ENCODE measurements around the gene RNF227.

The RNF227 gene

DNA sequence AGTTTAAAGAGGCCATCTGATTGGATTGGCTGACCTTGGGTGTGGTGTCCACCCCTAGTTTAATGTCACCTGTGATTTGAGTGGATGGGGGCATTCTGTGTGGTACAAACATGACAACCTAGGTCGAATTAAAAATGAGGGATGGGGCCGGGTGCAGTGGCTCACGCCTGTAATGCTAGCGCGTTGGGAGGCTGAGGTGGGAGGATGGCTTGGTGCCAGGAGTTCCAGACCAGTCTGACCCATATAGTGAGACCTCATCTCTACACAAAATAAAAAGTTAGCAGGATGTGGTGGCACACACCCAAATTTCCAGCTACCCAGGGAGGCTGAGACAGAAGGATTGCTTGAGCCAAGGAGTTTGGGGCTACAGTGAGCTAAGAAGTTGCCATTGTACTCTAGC is 30.4 kb upstream of the RNF227 start:
- peaks cover 75% of the 10 kb centered on the region for H3K36me3 ChIP-seq (ENCODE audit: control insufficient read depth, insufficient read depth, low read length)

DNA sequence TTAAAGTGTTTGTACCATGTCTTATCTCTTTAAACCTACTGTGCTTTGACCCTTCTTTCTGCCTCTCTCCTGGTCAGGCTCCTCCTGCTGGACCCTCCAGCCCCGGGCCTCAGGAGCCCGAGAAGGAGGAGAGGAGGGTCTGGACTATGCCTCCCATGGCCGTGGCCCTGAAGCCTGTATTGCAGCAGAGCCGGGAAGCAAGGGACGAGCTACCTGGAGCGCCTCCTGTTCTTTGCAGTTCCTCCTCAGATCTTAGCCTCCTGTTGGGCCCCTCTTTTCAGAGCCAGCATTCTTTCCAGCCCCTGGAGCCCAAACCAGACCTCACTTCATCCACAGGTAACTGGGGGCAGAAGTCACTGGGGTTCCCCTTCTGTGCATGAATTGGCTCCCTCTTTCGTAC is 29.6 kb upstream of the RNF227 start:
- no peaks in the 10 kb centered on the region for H3K4me1 ChIP-seq (ENCODE audit: control insufficient read depth, insufficient read depth, low read length, poor library complexity, severe bottlenecking)
- H3K27ac ChIP-seq (ENCODE audit: low read depth, low read length, severe bottlenecking) = no peak overlapping the region
- no peak overlapping the region for H3K4me3 ChIP-seq (ENCODE audit: extremely low read depth, insufficient read depth, low read length, poor library complexity, severe bottlenecking)
- H3K36me3 ChIP-seq (ENCODE audit: control insufficient read depth, insufficient read depth, low read length) = peaks cover 83% of the 10 kb centered on the region
- no peaks in the 10 kb centered on the region for H3K9me3 ChIP-seq (ENCODE audit: control insufficient read depth, low read length)
- 86 to 98% methylated on average over 6 of the region's 7 CpGs for WGBS, 2 experiments (ENCODE audit: insufficient coverage in 2 of 2)

More for the DNA sequence above, 30.4 kb upstream of the RNF227 start:
- Histone ChIP-seq H3K4me3 (ENCODE audit: extremely low read depth, insufficient read depth, low read length, poor library complexity, severe bottlenecking) (no peak overlapping the region), H3K4me1 (ENCODE audit: control insufficient read depth, insufficient read depth, low read length, poor library complexity, severe bottlenecking) (no peaks in the 10 kb centered on the region), H3K27ac (ENCODE audit: low read depth, low read length, severe bottlenecking) (no peak overlapping the region), H3K9me3 (ENCODE audit: control insufficient read depth, low read length) (no peaks in the 10 kb centered on the region)
- 90 to 93% methylated on average over 2 to 3 of the region's 5 CpGs for WGBS, 2 experiments (ENCODE audit: insufficient coverage in 2 of 2)

DNA sequence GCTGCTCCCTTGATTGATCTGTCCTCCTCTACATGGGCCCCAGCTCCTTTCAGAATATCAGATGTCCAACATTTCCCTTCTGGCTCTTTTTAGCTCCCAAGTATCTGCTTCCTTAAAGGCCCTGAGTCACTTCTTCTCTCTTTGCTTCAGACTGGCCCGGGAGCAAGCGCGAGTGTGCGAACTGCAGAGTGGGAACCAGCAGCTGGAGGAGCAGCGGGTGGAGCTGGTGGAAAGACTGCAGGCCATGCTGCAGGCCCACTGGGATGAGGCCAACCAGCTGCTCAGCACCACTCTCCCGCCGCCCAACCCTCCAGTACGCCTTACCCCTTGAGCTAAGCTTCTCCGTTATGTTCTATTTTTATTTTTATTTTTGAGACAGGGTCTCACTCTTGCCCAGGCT is 28.2 kb upstream of the RNF227 start:
- Histone ChIP-seq H3K36me3 (ENCODE audit: control insufficient read depth, insufficient read depth, low read length) (peaks cover 90% of the 10 kb centered on the region), H3K9me3 (ENCODE audit: control insufficient read depth, low read length) (no peaks in the 10 kb centered on the region), H3K27ac (ENCODE audit: low read depth, low read length, severe bottlenecking) (no peak overlapping the region), H3K4me1 (ENCODE audit: control insufficient read depth, insufficient read depth, low read length, poor library complexity, severe bottlenecking) (no peaks in the 10 kb centered on the region), H3K4me3 (ENCODE audit: extremely low read depth, insufficient read depth, low read length, poor library complexity, severe bottlenecking) (no peak overlapping the region)
- 100% methylated on average over 5 to 8 of the region's 9 CpGs for WGBS, 2 experiments (ENCODE audit: insufficient coverage in 2 of 2)

DNA sequence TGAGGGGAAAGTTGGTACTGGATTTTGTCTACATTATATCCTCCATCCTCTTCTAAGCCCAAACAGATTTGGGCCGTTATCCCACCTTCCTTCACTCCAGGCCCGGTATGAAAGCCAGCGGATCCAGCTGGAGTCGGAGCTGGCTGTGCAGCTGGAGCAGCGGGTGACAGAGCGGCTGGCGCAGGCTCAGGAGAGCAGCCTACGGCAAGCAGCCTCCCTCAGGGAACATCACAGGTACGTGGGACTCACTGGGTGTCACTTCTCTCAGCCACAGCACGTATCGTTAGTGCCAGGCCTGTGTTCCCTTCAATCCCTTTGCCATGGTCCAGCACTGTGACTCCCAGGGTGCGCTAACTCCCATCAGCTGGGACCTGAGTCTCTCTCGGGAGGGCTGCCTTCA is 27.2 kb upstream of the RNF227 start:
- Histone ChIP-seq H3K36me3 (ENCODE audit: control insufficient read depth, insufficient read depth, low read length) (peaks cover 90% of the 10 kb centered on the region), H3K4me1 (ENCODE audit: control insufficient read depth, insufficient read depth, low read length, poor library complexity, severe bottlenecking) (no peaks in the 10 kb centered on the region), H3K4me3 (ENCODE audit: extremely low read depth, insufficient read depth, low read length, poor library complexity, severe bottlenecking) (no peak overlapping the region), H3K9me3 (ENCODE audit: control insufficient read depth, low read length) (no peaks in the 10 kb centered on the region), H3K27ac (ENCODE audit: low read depth, low read length, severe bottlenecking) (no peak overlapping the region)
- 89 to 93% methylated on average over 11 to 12 of the region's 13 CpGs for WGBS, 2 experiments (ENCODE audit: insufficient coverage in 2 of 2)

DNA sequence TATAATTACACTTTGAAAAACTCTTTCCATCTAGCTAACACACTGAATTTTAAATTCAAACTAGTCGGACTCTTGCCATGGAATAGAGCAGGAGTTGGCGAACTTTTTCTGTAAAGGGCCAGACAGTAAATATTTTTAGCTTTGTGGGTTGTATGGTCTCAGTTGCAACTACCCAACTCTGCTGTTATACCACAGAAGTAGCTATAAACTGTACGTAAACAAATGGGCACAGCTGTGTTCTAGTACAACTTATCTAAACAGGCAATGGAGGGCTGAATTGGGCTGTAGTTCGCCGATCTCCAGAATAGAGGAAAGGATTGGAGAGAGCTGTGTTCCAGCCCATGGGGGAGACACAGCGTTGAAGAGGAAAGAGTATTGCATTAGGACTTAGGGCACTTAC is 24.7 kb upstream of the RNF227 start:
- whole genome bisulfite sequencing, 2 experiments (ENCODE audit: insufficient coverage in 2 of 2) = 96 to 100% methylated on average over 3 to 4 of the region's 6 CpGs
- Histone ChIP-seq H3K9me3 (ENCODE audit: control insufficient read depth, low read length) (no peaks in the 10 kb centered on the region), H3K27ac (ENCODE audit: low read depth, low read length, severe bottlenecking) (no peak overlapping the region), H3K4me1 (ENCODE audit: control insufficient read depth, insufficient read depth, low read length, poor library complexity, severe bottlenecking) (no peaks in the 10 kb centered on the region), H3K36me3 (ENCODE audit: control insufficient read depth, insufficient read depth, low read length) (peaks cover 88% of the 10 kb centered on the region), H3K4me3 (ENCODE audit: extremely low read depth, insufficient read depth, low read length, poor library complexity, severe bottlenecking) (no peak overlapping the region)

DNA sequence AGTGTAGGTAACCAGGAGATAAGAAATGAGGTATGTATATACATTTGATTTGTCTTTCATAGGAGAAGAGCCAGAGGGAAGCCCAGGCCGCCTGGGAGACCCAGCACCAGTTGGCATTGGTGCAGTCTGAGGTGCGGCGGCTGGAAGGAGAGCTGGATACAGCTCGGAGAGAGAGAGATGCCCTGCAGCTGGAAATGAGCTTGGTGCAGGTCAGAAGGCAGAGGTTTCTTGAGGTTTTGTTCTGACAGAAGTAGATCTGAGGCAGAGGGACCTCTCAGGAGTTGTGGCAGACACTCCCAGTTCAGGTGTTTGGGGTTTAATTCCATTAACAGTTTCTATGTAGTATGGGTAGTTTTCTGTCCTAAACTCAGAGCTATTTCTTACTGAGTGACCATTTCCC is 23.9 kb upstream of the RNF227 start:
- Histone ChIP-seq H3K27ac (ENCODE audit: low read depth, low read length, severe bottlenecking) (no peak overlapping the region), H3K9me3 (ENCODE audit: control insufficient read depth, low read length) (no peaks in the 10 kb centered on the region), H3K4me3 (ENCODE audit: extremely low read depth, insufficient read depth, low read length, poor library complexity, severe bottlenecking) (no peak overlapping the region), H3K4me1 (ENCODE audit: control insufficient read depth, insufficient read depth, low read length, poor library complexity, severe bottlenecking) (no peaks in the 10 kb centered on the region), H3K36me3 (ENCODE audit: control insufficient read depth, insufficient read depth, low read length) (peaks cover 89% of the 10 kb centered on the region)
- 90 to 95% methylated on average over 4 of the region's 4 CpGs for WGBS, 2 experiments (ENCODE audit: insufficient coverage in 2 of 2)

DNA sequence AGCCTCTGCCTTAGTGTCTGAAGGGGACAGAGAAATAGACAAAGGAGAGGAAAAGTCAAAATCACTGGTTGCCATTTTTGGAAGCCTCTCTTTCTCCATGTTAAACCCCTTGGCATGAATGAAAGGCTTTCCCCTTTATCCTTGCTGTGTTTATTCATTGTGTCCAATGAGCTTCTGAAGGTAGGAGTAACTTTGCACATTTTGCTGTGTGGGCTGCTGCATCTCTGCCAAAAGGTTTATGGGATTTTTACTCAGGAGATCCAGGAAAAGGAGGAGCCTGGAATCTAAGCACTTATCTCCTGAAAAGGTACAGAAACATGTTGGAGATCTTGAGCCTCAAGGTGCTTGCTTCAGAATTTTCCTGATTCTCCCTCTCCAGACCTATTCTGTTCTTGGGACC is 19.8 kb upstream of the RNF227 start:
- Histone ChIP-seq H3K4me3 (ENCODE audit: extremely low read depth, insufficient read depth, low read length, poor library complexity, severe bottlenecking) (no peak overlapping the region), H3K36me3 (ENCODE audit: control insufficient read depth, insufficient read depth, low read length) (peaks cover 71% of the 10 kb centered on the region), H3K27ac (ENCODE audit: low read depth, low read length, severe bottlenecking) (no peak overlapping the region), H3K9me3 (ENCODE audit: control insufficient read depth, low read length) (no peaks in the 10 kb centered on the region), H3K4me1 (ENCODE audit: control insufficient read depth, insufficient read depth, low read length, poor library complexity, severe bottlenecking) (peaks cover 10% of the 10 kb centered on the region)

DNA sequence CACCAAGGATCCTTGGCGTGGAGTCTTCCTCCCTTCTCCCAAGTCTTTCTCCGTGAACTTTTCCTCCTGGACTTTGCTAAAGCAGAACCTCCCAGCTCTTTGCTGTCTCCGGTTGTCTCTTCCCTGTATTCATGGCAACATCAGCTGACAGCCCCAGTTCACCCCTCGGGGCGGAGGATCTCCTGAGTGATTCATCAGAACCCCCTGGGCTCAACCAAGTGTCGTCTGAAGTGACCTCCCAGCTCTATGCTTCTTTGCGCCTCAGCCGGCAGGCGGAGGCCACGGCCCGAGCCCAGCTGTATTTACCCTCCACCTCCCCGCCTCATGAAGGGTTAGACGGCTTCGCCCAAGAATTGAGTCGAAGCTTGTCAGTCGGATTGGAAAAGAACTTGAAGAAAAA is 16.9 kb upstream of the RNF227 start:
- H3K9me3 ChIP-seq (ENCODE audit: control insufficient read depth, low read length) = no peaks in the 10 kb centered on the region
- peak overlapping the region; percentile 70 for H3K4me3 ChIP-seq (ENCODE audit: extremely low read depth, insufficient read depth, low read length, poor library complexity, severe bottlenecking)
- peaks cover 46% of the 10 kb centered on the region for H3K36me3 ChIP-seq (ENCODE audit: control insufficient read depth, insufficient read depth, low read length)
- peak overlapping the region; percentile 3 for H3K27ac ChIP-seq (ENCODE audit: low read depth, low read length, severe bottlenecking)
- 14 to 20% methylated on average over 9 to 10 of the region's 16 CpGs for WGBS, 2 experiments (ENCODE audit: insufficient coverage in 2 of 2)
- H3K4me1 ChIP-seq (ENCODE audit: control insufficient read depth, insufficient read depth, low read length, poor library complexity, severe bottlenecking) = peaks cover 10% of the 10 kb centered on the region

DNA sequence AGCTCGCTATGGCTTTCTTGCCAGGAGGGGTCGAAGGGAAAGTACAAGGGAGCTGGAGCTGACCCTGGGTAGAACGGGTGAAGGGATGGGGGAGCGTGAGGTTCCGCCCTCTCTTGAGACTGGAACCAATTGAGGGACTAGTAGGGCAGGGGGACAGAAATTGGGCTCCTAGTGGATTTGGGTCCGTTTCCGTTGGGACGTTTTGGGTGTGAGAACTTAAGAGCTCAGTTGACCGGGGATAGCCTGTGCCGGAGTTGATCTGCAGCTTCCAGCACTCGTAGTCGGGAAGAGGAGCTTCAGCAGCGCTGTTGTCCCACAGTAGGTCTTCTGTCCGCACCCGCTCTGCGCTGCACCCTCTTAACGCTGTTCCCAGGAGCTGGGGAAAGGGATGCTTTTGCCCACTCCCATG is 16.4 kb upstream of the RNF227 start:
- Histone ChIP-seq H3K4me3 (ENCODE audit: extremely low read depth, insufficient read depth, low read length, poor library complexity, severe bottlenecking) (peak overlapping the region; percentile 70), H3K36me3 (ENCODE audit: control insufficient read depth, insufficient read depth, low read length) (peaks cover 43% of the 10 kb centered on the region), H3K27ac (ENCODE audit: low read depth, low read length, severe bottlenecking) (peak overlapping the region; percentile 3), H3K9me3 (ENCODE audit: control insufficient read depth, low read length) (no peaks in the 10 kb centered on the region), H3K4me1 (ENCODE audit: control insufficient read depth, insufficient read depth, low read length, poor library complexity, severe bottlenecking) (peaks cover 10% of the 10 kb centered on the region)
- 0 to 1% methylated on average over 13 to 17 of the region's 17 CpGs for WGBS, 2 experiments (ENCODE audit: insufficient coverage in 2 of 2)

DNA sequence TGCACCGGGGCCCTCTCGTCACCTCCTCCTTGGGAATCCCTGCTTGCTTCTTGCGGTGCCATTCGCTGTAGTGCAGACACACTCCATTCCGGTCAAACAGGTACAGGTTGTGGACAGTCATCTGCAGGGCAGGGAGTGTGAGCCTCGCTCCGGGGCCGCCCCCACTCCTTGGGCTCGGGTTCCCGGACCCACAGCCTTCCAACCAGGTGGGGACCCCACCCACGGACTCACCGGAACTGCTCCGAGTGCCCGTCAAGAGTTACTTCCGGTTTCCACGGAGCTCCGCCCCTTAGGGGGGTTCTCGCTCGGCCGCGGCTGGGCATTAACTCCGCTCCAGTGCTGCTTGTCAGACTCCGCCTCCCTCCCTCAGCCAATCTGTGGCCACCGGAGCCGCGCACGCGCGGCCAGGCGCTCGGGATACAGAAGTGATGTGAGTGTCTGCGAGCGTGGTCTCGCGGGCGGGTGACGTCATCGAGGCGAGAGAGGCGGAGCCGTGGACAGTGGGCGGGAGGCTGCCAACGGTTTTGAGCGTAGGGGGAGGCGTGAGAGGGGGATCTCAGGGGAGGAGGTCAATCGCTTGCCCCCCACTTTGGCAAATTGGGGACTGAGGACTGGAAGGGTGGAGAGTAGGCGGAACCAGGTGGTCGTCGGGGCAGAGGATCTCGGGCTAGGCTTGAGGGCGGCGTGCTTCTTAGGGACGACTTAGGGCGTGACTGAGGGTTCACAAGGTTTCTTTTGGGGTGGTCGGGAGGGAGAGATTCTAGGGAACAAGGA is 15.8 kb upstream of the RNF227 start, which contains the start of the genes CNTROB and TRAPPC1:
Gene CNTROB, plus strand, starts transcription at position 498 of the 774 bp plus-strand sequence. CDS start 874 bp downstream, outside the sequence.
Gene TRAPPC1, minus strand, starts transcription at position 238 of the 774 bp plus-strand sequence. Its CDS starts 117 bp downstream, at position 121.
- Histone ChIP-seq H3K36me3 (ENCODE audit: control insufficient read depth, insufficient read depth, low read length) (peaks cover 38% of the 10 kb centered on the region), H3K27ac (ENCODE audit: low read depth, low read length, severe bottlenecking) (peak within 1 kb of the TSS; percentile 3), H3K9me3 (ENCODE audit: control insufficient read depth, low read length) (no peaks in the 10 kb centered on the region), H3K4me1 (ENCODE audit: control insufficient read depth, insufficient read depth, low read length, poor library complexity, severe bottlenecking) (peaks cover 10% of the 10 kb centered on the region), H3K4me3 (ENCODE audit: extremely low read depth, insufficient read depth, low read length, poor library complexity, severe bottlenecking) (peak within 1 kb of the TSS; percentile 70)
- WGBS, 2 experiments (ENCODE audit: insufficient coverage in 2 of 2) = 0 to 1% methylated on average over 41 to 47 of the region's 55 CpGs
